ENCODE results near the gene ARHGAP8. TPM values are rescaled to one million over a fixed set of nuclear protein-coding genes. Genes with fewer than 3 reads are reported as not detected.

ARHGAP8 gene
- total RNA-seq, 2 donors from 2014 or later: 2.3 TPM; not detected in 1

GRCh38 chr22:44885806-44886360 is 133.5 kb downstream of the ARHGAP8 start:
- no peaks in the 10 kb centered on the region for H3K9me3 Mint-ChIP-seq
- peaks cover 3% of the 10 kb centered on the region for H3K27me3 Mint-ChIP-seq
- ATAC-seq (replicated peaks): no peak
- H3K4me1 Mint-ChIP-seq: no peaks in the 10 kb centered on the region
- H3K4me3 Mint-ChIP-seq: no peak overlapping the region
- H3K27ac Mint-ChIP-seq: no peak overlapping the region
- no peaks in the 10 kb centered on the region for H3K36me3 Mint-ChIP-seq (ENCODE audit: low read depth)

- Mint-ChIP-seq H3K27me3 (peaks cover 3% of the 10 kb centered on the region), H3K9me3 (no peaks in the 10 kb centered on the region), H3K4me1 (no peaks in the 10 kb centered on the region), H3K36me3 (ENCODE audit: low read depth) (no peaks in the 10 kb centered on the region), H3K27ac (no peak overlapping the region), H3K4me3 (no peak overlapping the region)
- ATAC-seq (replicated peaks): no peak
These were observed 135.6 kb downstream of the ARHGAP8 start for GRCh38 chr22:44887941-44888366.

- Mint-ChIP-seq H3K27me3 (peaks cover 3% of the 10 kb centered on the region), H3K36me3 (ENCODE audit: low read depth) (no peaks in the 10 kb centered on the region), H3K9me3 (no peaks in the 10 kb centered on the region), H3K4me3 (no peak overlapping the region), H3K27ac (no peak overlapping the region), H3K4me1 (no peaks in the 10 kb centered on the region)
- ATAC-seq (replicated peaks): no peak
These were observed 136.3 kb downstream of the ARHGAP8 start for GRCh38 chr22:44888491-44889254.

- no peak for ATAC-seq (replicated peaks)
- H3K4me3 Mint-ChIP-seq: no peak overlapping the region
- H3K9me3 Mint-ChIP-seq: no peaks in the 10 kb centered on the region
- H3K27me3 Mint-ChIP-seq: peaks cover 3% of the 10 kb centered on the region
- no peaks in the 10 kb centered on the region for H3K36me3 Mint-ChIP-seq (ENCODE audit: low read depth)
- H3K4me1 Mint-ChIP-seq: no peaks in the 10 kb centered on the region
- no peak overlapping the region for H3K27ac Mint-ChIP-seq
These were observed 137.0 kb downstream of the ARHGAP8 start for GRCh38 chr22:44889255-44889878.

GRCh38 chr22:44890416-44891292 is 138.3 kb downstream of the ARHGAP8 start:
- no peak overlapping the region for H3K27ac Mint-ChIP-seq
- no peaks in the 10 kb centered on the region for H3K4me1 Mint-ChIP-seq
- H3K27me3 Mint-ChIP-seq: peaks cover 3% of the 10 kb centered on the region

GRCh38 chr22:44891293-44891747 is 138.9 kb downstream of the ARHGAP8 start:
- H3K9me3 Mint-ChIP-seq: no peaks in the 10 kb centered on the region

More at GRCh38 chr22:44890416-44891292, 138.3 kb downstream of the ARHGAP8 start:
- Mint-ChIP-seq H3K36me3 (ENCODE audit: low read depth) (no peaks in the 10 kb centered on the region), H3K4me3 (no peak overlapping the region), H3K9me3 (no peaks in the 10 kb centered on the region)
- ATAC-seq (replicated peaks): no peak

GRCh38 chr22:44891791-44892190 is 139.4 kb downstream of the ARHGAP8 start:
- ATAC-seq (replicated peaks): no peak
- no peak overlapping the region for H3K4me3 Mint-ChIP-seq
- H3K27me3 Mint-ChIP-seq: no peaks in the 10 kb centered on the region
- H3K27ac Mint-ChIP-seq: no peak overlapping the region
- H3K9me3 Mint-ChIP-seq: no peaks in the 10 kb centered on the region
- no peaks in the 10 kb centered on the region for H3K4me1 Mint-ChIP-seq
- no peaks in the 10 kb centered on the region for H3K36me3 Mint-ChIP-seq (ENCODE audit: low read depth)

More at GRCh38 chr22:44891293-44891747, 138.9 kb downstream of the ARHGAP8 start:
- ATAC-seq (replicated peaks): no peak
- Mint-ChIP-seq H3K27me3 (no peaks in the 10 kb centered on the region), H3K36me3 (ENCODE audit: low read depth) (no peaks in the 10 kb centered on the region), H3K4me3 (no peak overlapping the region), H3K27ac (no peak overlapping the region), H3K4me1 (no peaks in the 10 kb centered on the region)

GRCh38 chr22:44892243-44892642 is 139.9 kb downstream of the ARHGAP8 start:
- Mint-ChIP-seq H3K9me3 (no peaks in the 10 kb centered on the region), H3K27ac (no peak overlapping the region), H3K4me3 (no peak overlapping the region), H3K36me3 (ENCODE audit: low read depth) (no peaks in the 10 kb centered on the region), H3K4me1 (no peaks in the 10 kb centered on the region), H3K27me3 (no peaks in the 10 kb centered on the region)
- no peak for ATAC-seq (replicated peaks)

- Mint-ChIP-seq H3K36me3 (ENCODE audit: low read depth) (no peaks in the 10 kb centered on the region), H3K4me1 (no peaks in the 10 kb centered on the region), H3K9me3 (no peaks in the 10 kb centered on the region), H3K27ac (no peak overlapping the region), H3K4me3 (no peak overlapping the region), H3K27me3 (no peaks in the 10 kb centered on the region)
- no peak for ATAC-seq (replicated peaks)
These were observed 140.7 kb downstream of the ARHGAP8 start for GRCh38 chr22:44892803-44893730.

GRCh38 chr22:44893731-44894080 is 141.3 kb downstream of the ARHGAP8 start:
- Mint-ChIP-seq H3K27me3 (peaks cover under 1% of the 10 kb centered on the region), H3K9me3 (no peaks in the 10 kb centered on the region), H3K4me3 (no peak overlapping the region), H3K36me3 (ENCODE audit: low read depth) (no peaks in the 10 kb centered on the region), H3K27ac (no peak overlapping the region), H3K4me1 (no peaks in the 10 kb centered on the region)
- ATAC-seq (replicated peaks): no peak

- Mint-ChIP-seq H3K9me3 (no peaks in the 10 kb centered on the region), H3K36me3 (ENCODE audit: low read depth) (no peaks in the 10 kb centered on the region), H3K4me3 (no peak overlapping the region), H3K27ac (no peak overlapping the region), H3K27me3 (peaks cover 3% of the 10 kb centered on the region), H3K4me1 (no peaks in the 10 kb centered on the region)
- ATAC-seq (replicated peaks): no peak
These were observed 141.9 kb downstream of the ARHGAP8 start for GRCh38 chr22:44894321-44894720.

- ATAC-seq (replicated peaks): no peak
- Mint-ChIP-seq H3K27ac (no peak overlapping the region), H3K27me3 (peaks cover 4% of the 10 kb centered on the region), H3K4me1 (no peaks in the 10 kb centered on the region), H3K36me3 (ENCODE audit: low read depth) (no peaks in the 10 kb centered on the region), H3K9me3 (peaks cover under 1% of the 10 kb centered on the region), H3K4me3 (no peak overlapping the region)
These were observed 142.4 kb downstream of the ARHGAP8 start for GRCh38 chr22:44894782-44895181.

GRCh38 chr22:44895296-44896055 is 143.1 kb downstream of the ARHGAP8 start:
- peaks cover 9% of the 10 kb centered on the region for H3K27me3 Mint-ChIP-seq
- peaks cover 4% of the 10 kb centered on the region for H3K9me3 Mint-ChIP-seq
- no peak for ATAC-seq (replicated peaks)
- no peak overlapping the region for H3K27ac Mint-ChIP-seq
- H3K4me1 Mint-ChIP-seq: no peaks in the 10 kb centered on the region
- H3K4me3 Mint-ChIP-seq: no peak overlapping the region
- H3K36me3 Mint-ChIP-seq (ENCODE audit: low read depth): no peaks in the 10 kb centered on the region

All from activated T-helper 17 cell treated with anti-CD3 and anti-CD28 coated beads, Interleukin-2, amount 50 U/mL, for 72 hours (primary cell).